Body of pancreas (tissue), 4 donors: Measurements from ENCODE around the gene RBM19. TPM values are rescaled to one million over a fixed set of nuclear protein-coding genes. Genes with fewer than 3 reads are reported as not detected.

Source experiments
- ATAC-seq: fragments of 150-250 bp; one replicate; pipeline ENCODE4 v1.9.1; 2016
- DNase-seq, 4 donors: peaks; one replicate each; pipeline ENCODE4 v3.0.0-alpha.2; 2019
- H3K27ac ChIP-seq, 4 donors: fragments of 200-600 bp; sonication (generic); 1 replicate in 3 of 4; 2 replicates in 1 of 4; pipeline versions ENCODE4 v1.5.1 to v1.6.1; 2016 to 2019; ENCODE audit warnings: mild to moderate bottlenecking in 1 of 4, mixed read lengths in 1 of 4, moderate library complexity in 1 of 4
- H3K27me3 ChIP-seq, 2 donors: fragments of 200-600 bp; sonication (generic); one replicate each; pipeline ENCODE4 v1.6.0; 2016; ENCODE audit warnings: mild to moderate bottlenecking in 1 of 2
- H3K36me3 ChIP-seq, 2 donors: fragments of 200-600 bp; sonication (generic); replicated peaks in 1 of 2; 2 replicates each; pipeline ENCODE4 v1.5.1; 2016; ENCODE audit warnings: low read depth in 2 of 2; ENCODE audit not compliant: insufficient read depth in 1 of 2
- H3K4me1 ChIP-seq: fragments of 200-600 bp; sonication (generic); one replicate; pipeline ENCODE4 v1.6.0; 2016
- H3K4me3 ChIP-seq, 2 donors: fragments of 200-600 bp; sonication (generic); 1 replicate in 1 of 2; 2 replicates in 1 of 2; pipeline ENCODE4 v1.5.1; 2016 to 2019
- H3K9me3 ChIP-seq, 3 donors: fragments of 200-600 bp; sonication (generic); 1 replicate in 2 of 3; 2 replicates in 1 of 3; pipeline ENCODE4 v1.5.1; 2016
- CTCF ChIP-seq, 7 experiments: fragments of 450-650 bp in 4 of 7; fragments of 200-600 bp in 3 of 7; sonication (generic) in 3 of 7; IDR thresholded peaks; one replicate each; pipeline ENCODE4 v1.5.1; 2016 to 2019; ENCODE audit warnings: antibody characterized with exemption in 7 of 7
- POLR2A ChIP-seq, 3 donors: fragments of 450-650 bp; IDR thresholded peaks; one replicate each; pipeline ENCODE4 v1.6.1; 2016; ENCODE audit warnings: antibody characterized with exemption in 3 of 3, mild to moderate bottlenecking in 2 of 3
- whole genome bisulfite sequencing, 2 donors: methylation state at CpG; one replicate each; pipeline ENCODE4 v1.1.5; 2017; 5-methylcytosine and 5-hydroxymethylcytosine counted together
- intact Hi-C: fragments of 100-400 bp; cut with DNase I; formaldehyde crosslinking; loops from one replicate; pipeline ENCODE4 v1.15.1; 2023
- total RNA-seq, 2 donors: library from RNA; depleted of rRNA; stranded (reverse); fragments of >200 nt; gene quantifications; one replicate each; pipeline ENCODE4 v1.1.0, GENCODE V29; 2016

The RBM19 gene
- total RNA-seq, 2 donors from 2014 or later, result 18.4 to 36.3 TPM

- TF ChIP-seq POLR2A (IDR thresholded peaks at IDR 0.05) (no peak), CTCF (IDR thresholded peaks at IDR 0.05) (no peak)
- H3K27ac ChIP-seq, result no peak overlapping the region
- 96 to 100% methylated on average over 1 of the region's 1 CpG for WGBS, 2 donors
- no peaks in the 10 kb centered on the region for H3K27me3 ChIP-seq
- H3K4me1 ChIP-seq, result no peaks in the 10 kb centered on the region
- H3K4me3 ChIP-seq, result no peak overlapping the region
- peaks cover 19 to 56% of the 10 kb centered on the region in 2 donors for H3K36me3 ChIP-seq
- DNase-seq (no peak), ATAC-seq (no peak)
- H3K9me3 ChIP-seq, result no peaks in the 10 kb centered on the region
- intact Hi-C loops, result no loop called here
Observed at GRCh38 chr12:113941208-113941486, 25.0 kb downstream of the RBM19 start.

- Histone ChIP-seq H3K27ac (no peak overlapping the region), H3K27me3 (no peaks in the 10 kb centered on the region), H3K9me3 (no peaks in the 10 kb centered on the region), H3K4me1 (no peaks in the 10 kb centered on the region), H3K4me3 (no peak overlapping the region), H3K36me3 (peaks cover 17 to 56% of the 10 kb centered on the region in 2 donors)
- no peak for DNase-seq
- no peak for ATAC-seq
- intact Hi-C loops, result no loop called here
- WGBS, 2 donors, result 84% methylated on average over 10 to 11 of the region's 11 CpGs
- TF ChIP-seq CTCF (IDR thresholded peaks at IDR 0.05), result no peak
- TF ChIP-seq POLR2A (IDR thresholded peaks at IDR 0.05), result no peak
Observed at GRCh38 chr12:113940357-113941207, 25.5 kb downstream of the RBM19 start.

- TF ChIP-seq POLR2A (IDR thresholded peaks at IDR 0.05) (no peak), CTCF (IDR thresholded peaks at IDR 0.05) (no peak)
Observed at GRCh38 chr12:113939867-113940266, 26.3 kb downstream of the RBM19 start.

GRCh38 chr12:113938471-113938870, 27.7 kb downstream of the RBM19 start:
- H3K27ac ChIP-seq, result no peak overlapping the region
- no peaks in the 10 kb centered on the region for H3K27me3 ChIP-seq
- 93 to 96% methylated on average over 5 of the region's 5 CpGs for WGBS, 2 donors
- no peaks in the 10 kb centered on the region for H3K9me3 ChIP-seq
- ATAC-seq (no peak), DNase-seq (no peak)
- TF ChIP-seq CTCF (IDR thresholded peaks at IDR 0.05) (no peak), POLR2A (IDR thresholded peaks at IDR 0.05) (no peak)
- H3K4me3 ChIP-seq, result no peak overlapping the region
- H3K36me3 ChIP-seq, result peaks cover 14 to 47% of the 10 kb centered on the region in 2 donors
- H3K4me1 ChIP-seq, result no peaks in the 10 kb centered on the region
- intact Hi-C loops, result no loop called here

More at GRCh38 chr12:113939867-113940266, 26.3 kb downstream of the RBM19 start:
- ATAC-seq, result no peak
- no peak overlapping the region for H3K4me3 ChIP-seq
- no peaks in the 10 kb centered on the region for H3K4me1 ChIP-seq
- no peaks in the 10 kb centered on the region for H3K9me3 ChIP-seq
- intact Hi-C loops, result no loop called here
- no peak for DNase-seq
- H3K27ac ChIP-seq, result no peak overlapping the region
- no peaks in the 10 kb centered on the region for H3K27me3 ChIP-seq
- 97% methylated on average over 10 of the region's 10 CpGs; no CpG with 5 or more reads in 1 of the 2 donors for WGBS, 2 donors
- H3K36me3 ChIP-seq, result peaks cover 14 to 51% of the 10 kb centered on the region in 2 donors

- H3K27ac ChIP-seq, result no peak overlapping the region
- intact Hi-C loops, result no loop called here
- H3K9me3 ChIP-seq, result no peaks in the 10 kb centered on the region
- no peaks in the 10 kb centered on the region for H3K4me1 ChIP-seq
- DNase-seq (no peak), ATAC-seq (no peak)
- H3K4me3 ChIP-seq, result no peak overlapping the region
- 71 to 100% methylated on average over 1 of the region's 1 CpG for WGBS, 2 donors
- peaks cover 5 to 37% of the 10 kb centered on the region in 2 donors for H3K36me3 ChIP-seq
- TF ChIP-seq CTCF (IDR thresholded peaks at IDR 0.05), result no peak
- no peak for TF ChIP-seq POLR2A (IDR thresholded peaks at IDR 0.05)
- H3K27me3 ChIP-seq, result no peaks in the 10 kb centered on the region
Observed at GRCh38 chr12:113936460-113936859, 29.7 kb downstream of the RBM19 start.
